Smooth muscle cell (in vitro differentiated cells): ENCODE data around the gene COL4A1. TPM values are rescaled to one million over a fixed set of nuclear protein-coding genes. Genes with fewer than 3 reads are reported as not detected.

Experiments
- DNase-seq: peaks from one replicate; lab custom pipeline; 2025; ENCODE audit not compliant: unreplicated experiment; lab: John Stamatoyannopoulos, UW
- H2AFZ ChIP-seq: fragments of 200-600 bp; sonication (generic); 2 replicates; pipeline ENCODE4 v1.6.0; 2016; ENCODE audit warnings: antibody characterized with exemption, low read depth, mild to moderate bottlenecking
- H3F3A ChIP-seq: fragments of 200-600 bp; sonication (generic); 2 replicates; pipeline ENCODE4 v1.6.0; 2017; ENCODE audit warnings: antibody characterized with exemption, low read depth
- H3K27ac ChIP-seq: fragments of 200-600 bp; sonication (generic); 2 replicates; pipeline ENCODE4 v1.5.1; 2016; ENCODE audit warnings: low read depth, mild to moderate bottlenecking
- H3K27me3 ChIP-seq: fragments of 200-600 bp; sonication (generic); 2 replicates; pipeline ENCODE4 v1.6.1; 2016; ENCODE audit warnings: low read depth, mild to moderate bottlenecking
- H3K36me3 ChIP-seq: fragments of 200-600 bp; sonication (generic); 2 replicates; pipeline ENCODE4 v1.5.1; 2016; ENCODE audit warnings: low read depth
- H3K4me1 ChIP-seq: fragments of 200-600 bp; sonication (generic); 2 replicates; pipeline ENCODE4 v1.5.1; 2016; ENCODE audit warnings: low read depth
- H3K4me2 ChIP-seq: fragments of 200-600 bp; sonication (generic); 2 replicates; pipeline ENCODE4 v1.6.0; 2016; ENCODE audit warnings: mild to moderate bottlenecking
- H3K4me3 ChIP-seq: fragments of 200-600 bp; sonication (generic); 2 replicates; pipeline ENCODE4 v1.5.1; 2016; ENCODE audit warnings: mild to moderate bottlenecking
- H3K79me2 ChIP-seq: fragments of 200-600 bp; sonication (generic); 2 replicates; pipeline ENCODE4 v1.6.0; 2016; ENCODE audit warnings: low read depth, mild to moderate bottlenecking
- H3K9ac ChIP-seq: fragments of 200-600 bp; sonication (generic); 2 replicates; pipeline ENCODE4 v1.6.0; 2016; ENCODE audit warnings: low read depth
- H3K9me3 ChIP-seq: fragments of 200-600 bp; sonication (generic); replicated peaks from 2 replicates; pipeline ENCODE4 v1.5.1; 2016; ENCODE audit warnings: low read depth
- H4K20me1 ChIP-seq: fragments of 200-600 bp; sonication (generic); 2 replicates; pipeline ENCODE4 v1.6.0; 2016; ENCODE audit warnings: low read depth
- CTCF ChIP-seq: fragments of 200-600 bp; sonication (generic); IDR thresholded peaks from 2 replicates; pipeline ENCODE4 v1.5.1; 2017; ENCODE audit warnings: borderline replicate concordance, mild to moderate bottlenecking, antibody characterized with exemption; ENCODE audit not compliant: insufficient read depth, poor library complexity, severe bottlenecking
- WGBS: methylation state at CpG from one replicate; pipeline ENCODE4 v1.1.7; 2016; ENCODE audit warnings: low lambda C conversion rate; 5-methylcytosine and 5-hydroxymethylcytosine counted together
- polyA plus RNA-seq: library from polyadenylated mRNA; unstranded; fragments of >200 nt; fragmentation: Nextera tagmentation; extraction: Ambion mirVana; gene quantifications from 2 replicates; pipeline ENCODE4 v1.2.1, GENCODE V29; 2016
- total RNA-seq: library from RNA; depleted of rRNA; stranded (reverse); fragments of >200 nt; gene quantifications from 2 replicates; pipeline ENCODE4 v1.2.3, GENCODE V29; 2014

COL4A1 gene
- total and polyA plus RNA-seq, 2 experiments from 2014 or later = 2,409 to 4,372 TPM

GRCh38 chr13:110217085-110217484 is 89.9 kb downstream of the COL4A1 start:
- H3K27ac ChIP-seq = peak overlapping the region; percentile 88
- no peak for TF ChIP-seq CTCF
- peaks cover 80% of the 10 kb centered on the region for H3K79me2 ChIP-seq
- H3K36me3 ChIP-seq = peaks cover 3% of the 10 kb centered on the region
- H3K4me3 ChIP-seq = no peak overlapping the region
- no peaks in the 10 kb centered on the region for H3K9me3 ChIP-seq
- no peak for DNase-seq
- 26% methylated on average over 5 of the region's 5 CpGs for WGBS
- peaks cover 27% of the 10 kb centered on the region for H3K4me1 ChIP-seq
- H3K27me3 ChIP-seq = no peaks in the 10 kb centered on the region
- peak overlapping the region; percentile 26 for H3K9ac ChIP-seq
- H3F3A ChIP-seq = peaks cover 88% of the 10 kb centered on the region
- peaks cover 94% of the 10 kb centered on the region for H4K20me1 ChIP-seq
- H3K4me2 ChIP-seq = peak overlapping the region; percentile 71
- no peak overlapping the region for H2AFZ ChIP-seq

- Histone ChIP-seq H3K4me2 (peak overlapping the region; percentile 71), H3F3A (peaks cover 88% of the 10 kb centered on the region), H3K9me3 (no peaks in the 10 kb centered on the region), H4K20me1 (peaks cover 89% of the 10 kb centered on the region), H3K9ac (peak overlapping the region; percentile 26), H3K36me3 (peaks cover 7% of the 10 kb centered on the region), H3K27me3 (no peaks in the 10 kb centered on the region), H3K4me3 (no peak overlapping the region), H3K27ac (peak overlapping the region; percentile 88), H3K4me1 (peaks cover 27% of the 10 kb centered on the region), H3K79me2 (peaks cover 82% of the 10 kb centered on the region), H2AFZ (no peak overlapping the region)
- TF ChIP-seq CTCF = no peak
- 22% methylated on average over 10 of the region's 10 CpGs for WGBS
- no peak for DNase-seq
Measured at GRCh38 chr13:110216398-110217041, 90.4 kb downstream of the COL4A1 start.

GRCh38 chr13:110216006-110216397 is 91.0 kb downstream of the COL4A1 start:
- Histone ChIP-seq H3K9me3 (no peaks in the 10 kb centered on the region), H3K79me2 (peaks cover 77% of the 10 kb centered on the region), H3K9ac (peak overlapping the region; percentile 26), H4K20me1 (peaks cover 88% of the 10 kb centered on the region), H3K4me3 (no peak overlapping the region), H2AFZ (no peak overlapping the region), H3K4me2 (peak overlapping the region; percentile 71), H3K27ac (peak overlapping the region; percentile 88), H3F3A (peaks cover 85% of the 10 kb centered on the region), H3K27me3 (no peaks in the 10 kb centered on the region), H3K4me1 (peaks cover 27% of the 10 kb centered on the region), H3K36me3 (peaks cover 7% of the 10 kb centered on the region)
- DNase-seq = no peak
- WGBS = 29% methylated on average over 4 of the region's 4 CpGs
- no peak for TF ChIP-seq CTCF

GRCh38 chr13:110215606-110216005 is 91.4 kb downstream of the COL4A1 start:
- Histone ChIP-seq H3K27ac (peak overlapping the region; percentile 88), H3K9ac (peak overlapping the region; percentile 26), H4K20me1 (peaks cover 87% of the 10 kb centered on the region), H3K4me1 (peaks cover 27% of the 10 kb centered on the region), H3K4me3 (no peak overlapping the region), H3F3A (peaks cover 86% of the 10 kb centered on the region), H3K4me2 (peak overlapping the region; percentile 71), H2AFZ (no peak overlapping the region), H3K27me3 (no peaks in the 10 kb centered on the region), H3K9me3 (no peaks in the 10 kb centered on the region), H3K79me2 (peaks cover 73% of the 10 kb centered on the region), H3K36me3 (peaks cover 11% of the 10 kb centered on the region)
- TF ChIP-seq CTCF = no peak
- DNase-seq = no peak
- WGBS = 34% methylated on average over 7 of the region's 7 CpGs
